ENCODE results near the gene MCTS1. TPM values are rescaled to one million over a fixed set of nuclear protein-coding genes. Genes with fewer than 3 reads are reported as not detected.
"Not testable (repeated sequence)": the region's sequence is repeated elsewhere in the genome, so short reads cannot be mapped to it uniquely, and the experiment has no call there.

MCTS1 gene, protein sequence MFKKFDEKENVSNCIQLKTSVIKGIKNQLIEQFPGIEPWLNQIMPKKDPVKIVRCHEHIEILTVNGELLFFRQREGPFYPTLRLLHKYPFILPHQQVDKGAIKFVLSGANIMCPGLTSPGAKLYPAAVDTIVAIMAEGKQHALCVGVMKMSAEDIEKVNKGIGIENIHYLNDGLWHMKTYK
- total RNA-seq (2014; rRNA removed; shearing (Covaris generic)), result 182 and 194 TPM in 2 replicates

DNA sequence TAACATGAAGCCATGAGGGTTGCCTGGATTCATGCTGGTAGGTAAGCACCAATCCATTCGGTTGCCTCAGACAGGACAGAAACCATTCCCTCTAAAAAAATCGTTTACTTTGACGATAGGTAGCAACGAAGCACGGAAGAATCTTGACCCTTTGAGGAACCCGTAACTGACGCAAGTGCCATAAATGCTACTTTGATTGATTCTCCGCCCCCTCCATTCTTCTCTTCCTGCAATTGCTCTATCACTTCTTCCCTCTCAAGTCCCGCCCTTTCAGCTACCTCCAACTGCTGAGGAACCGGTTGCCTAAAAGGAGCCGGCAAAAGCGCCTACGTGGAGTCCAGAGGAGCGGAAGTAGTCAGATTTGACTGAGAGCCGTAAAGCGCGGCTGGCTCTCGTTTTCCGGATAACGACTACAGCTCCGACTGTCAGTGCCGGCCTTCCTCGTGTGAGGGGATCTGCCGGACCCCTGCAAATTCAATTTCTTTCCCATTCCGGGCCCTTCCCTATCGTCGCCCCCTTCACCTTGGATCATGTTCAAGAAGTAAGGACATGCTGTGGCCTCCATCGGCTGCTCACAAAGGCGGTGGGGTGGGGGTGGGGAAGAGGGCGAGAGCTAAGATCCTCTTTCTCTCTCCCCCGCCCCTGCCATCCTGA lies at the start of gene MCTS1:
Gene MCTS1, plus strand, starts transcription at position 395 of the 654 bp plus-strand sequence. Its CDS starts 136 bp downstream, at position 531.
- DNase-seq (ENCODE audit: low spot score), result peak; percentile 96

DNA sequence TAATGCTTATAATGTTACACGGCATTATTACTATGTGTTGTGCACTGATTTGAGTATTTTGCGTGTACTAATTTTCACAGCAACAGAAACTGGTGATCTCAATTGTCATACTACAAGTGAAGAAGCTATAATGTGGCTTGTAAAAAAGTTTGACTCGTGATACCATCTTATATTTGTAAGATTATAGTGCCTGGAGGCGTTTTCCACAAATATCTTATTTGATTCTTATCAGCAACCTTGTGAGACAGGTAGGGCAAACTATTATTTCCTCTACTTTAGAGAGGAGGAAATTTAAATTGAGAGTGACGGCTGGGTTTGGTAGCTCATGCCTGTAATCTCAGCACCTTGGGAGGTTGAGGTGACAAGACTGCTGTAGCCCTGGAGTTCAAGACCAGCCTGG lies 47.6 kb upstream of the MCTS1 start:
- no peak for DNase-seq (ENCODE audit: low spot score)

DNA sequence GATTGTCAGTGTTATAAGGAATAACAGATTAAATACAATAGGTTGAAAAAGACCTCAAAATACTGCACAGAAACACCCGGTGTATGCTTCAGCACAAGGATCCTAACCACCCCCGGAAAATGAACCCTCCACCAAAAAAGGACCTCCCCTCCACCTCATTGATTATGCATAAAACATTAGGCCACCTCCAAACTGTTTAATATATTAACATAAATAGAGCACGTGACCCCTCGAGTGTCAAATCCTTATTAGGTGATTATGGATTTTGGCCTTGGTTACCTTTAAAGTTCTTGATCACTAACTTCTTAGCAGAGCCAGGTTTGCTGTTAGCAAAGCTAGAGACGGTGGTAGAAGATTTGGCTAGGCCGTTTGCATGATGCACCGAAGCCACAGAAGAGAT lies 44.1 kb upstream of the MCTS1 start:
- DNase-seq (ENCODE audit: low spot score), result no peak

DNA sequence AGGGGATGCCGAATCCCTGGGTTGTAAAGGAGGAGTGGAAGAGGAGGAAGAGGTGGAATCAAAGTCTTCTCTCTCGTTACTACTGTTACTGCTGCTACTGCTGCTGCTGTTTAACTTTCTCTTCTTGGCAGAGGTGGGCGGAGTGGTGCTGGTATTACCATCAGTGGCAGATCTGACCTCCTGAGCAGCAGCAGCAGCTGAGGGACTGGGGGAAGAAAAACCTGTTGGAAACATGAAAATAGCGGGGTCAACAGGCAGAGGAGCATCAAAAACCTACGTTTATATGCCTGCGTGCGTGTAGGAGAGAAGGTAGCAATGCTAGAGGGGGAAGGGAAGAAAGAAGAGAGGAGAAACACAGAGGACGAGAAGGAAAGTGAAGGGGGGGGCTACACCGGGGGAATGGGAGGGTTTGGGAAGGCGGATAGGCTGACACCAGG lies 43.5 kb upstream of the MCTS1 start:
- DNase-seq (ENCODE audit: low spot score), result peak; percentile 37

DNA sequence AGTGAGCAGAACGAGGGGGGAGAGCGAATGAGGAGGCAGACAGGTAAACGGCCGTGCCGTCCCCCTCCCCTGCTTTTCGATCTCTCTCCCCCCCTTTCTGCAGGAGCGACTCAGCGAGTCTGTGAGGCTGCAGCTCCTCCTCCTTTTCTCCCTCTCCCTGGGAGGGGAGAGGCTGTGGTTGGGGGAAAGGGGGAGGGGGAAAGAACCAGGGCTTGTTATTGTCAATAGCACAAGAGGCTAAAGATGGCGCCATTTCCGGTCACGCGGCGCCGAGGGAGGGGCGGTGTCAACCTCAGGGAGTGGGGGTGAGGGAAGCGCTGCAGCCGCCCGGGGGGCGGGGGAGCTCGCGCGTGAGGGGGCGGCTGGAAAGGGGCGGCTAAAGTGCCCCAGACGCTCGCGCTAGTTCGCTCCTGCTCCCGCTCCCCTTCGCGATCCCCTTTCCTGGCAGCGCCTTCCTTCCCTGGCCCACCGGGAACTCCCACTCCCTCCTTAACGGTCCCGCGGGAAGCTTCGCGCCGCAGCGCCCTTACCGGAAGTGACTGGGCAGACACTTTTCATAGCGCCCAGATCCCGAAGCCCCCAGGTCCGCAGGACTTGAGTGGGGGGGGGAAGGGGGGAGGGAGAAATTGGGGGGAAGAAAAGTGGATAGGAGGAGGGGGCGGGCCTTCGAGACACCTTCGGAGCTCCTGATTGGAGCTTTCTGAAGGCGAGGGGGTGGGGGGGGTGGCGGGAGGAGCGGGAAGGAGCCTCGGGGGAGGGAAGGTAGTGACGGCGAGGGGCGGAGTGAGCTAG lies 42.9 kb upstream of the MCTS1 start, which contains the start of gene CUL4B:
Gene CUL4B, minus strand, starts transcription at position 121 of the 792 bp plus-strand sequence. CDS start 324 bp downstream, outside the sequence.
- peak; percentile 93 for DNase-seq (ENCODE audit: low spot score)

DNA sequence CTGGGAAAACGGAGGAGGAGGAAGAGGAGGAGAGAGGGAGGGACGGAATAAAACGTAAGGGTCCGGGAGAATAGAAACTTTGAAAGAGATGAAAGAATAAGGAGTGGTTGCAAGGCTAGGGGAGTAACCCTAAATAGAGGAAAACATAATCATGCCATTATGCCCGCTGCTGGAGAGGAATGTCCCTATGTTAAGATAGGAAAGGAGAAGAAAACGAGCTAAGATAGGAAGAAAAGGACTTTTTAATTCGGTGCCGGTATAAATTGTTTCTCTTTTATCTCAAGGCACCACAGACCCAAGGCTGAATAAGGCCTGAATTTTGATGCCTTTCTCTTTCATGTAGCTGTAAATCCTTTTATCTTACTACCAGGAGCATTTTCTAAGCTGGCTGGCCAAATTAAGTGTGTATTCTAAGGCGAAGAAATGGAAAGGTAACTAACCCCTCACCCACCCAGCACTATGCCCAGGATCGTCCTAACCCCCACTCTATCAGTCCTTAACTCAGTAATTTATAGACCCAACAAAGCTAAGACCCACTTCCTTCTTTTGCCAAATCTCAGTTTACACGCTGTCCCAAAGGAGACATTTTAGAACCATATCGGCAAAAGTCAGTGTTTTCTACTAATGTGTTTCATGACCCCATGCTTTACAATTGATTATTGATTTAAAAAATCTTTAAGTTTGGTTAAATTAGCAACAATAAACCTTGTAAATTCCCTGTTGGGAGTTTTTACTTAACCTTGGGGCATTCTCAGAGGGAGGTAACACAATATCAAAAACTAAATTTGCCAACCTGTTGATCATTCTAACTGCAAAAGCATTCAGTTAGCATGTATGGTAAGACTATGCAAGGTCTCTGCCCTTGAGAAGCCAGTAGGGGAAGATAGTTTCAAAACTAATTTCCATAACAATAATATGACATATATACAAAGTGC lies 42.0 kb upstream of the MCTS1 start:
- DNase-seq (ENCODE audit: low spot score), result no peak

DNA sequence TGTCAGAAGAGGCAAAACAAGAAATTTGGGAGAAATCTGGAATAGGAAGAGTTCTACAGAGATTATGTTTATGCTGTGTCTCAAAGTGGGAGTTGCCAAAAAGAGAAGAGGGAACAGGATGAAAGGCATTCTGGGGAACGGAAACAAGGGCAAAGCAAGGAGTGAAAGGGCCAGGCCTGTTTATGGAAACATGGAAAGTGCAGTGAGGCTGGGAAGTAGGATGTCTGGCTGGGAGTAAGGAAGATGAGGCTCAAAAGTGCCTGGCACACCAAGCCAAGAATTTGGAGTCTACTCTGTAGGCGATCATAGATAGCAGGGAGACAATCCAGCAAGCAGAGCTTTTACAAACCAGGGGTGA lies 41.4 kb upstream of the MCTS1 start:
- no peak for DNase-seq (ENCODE audit: low spot score)

DNA sequence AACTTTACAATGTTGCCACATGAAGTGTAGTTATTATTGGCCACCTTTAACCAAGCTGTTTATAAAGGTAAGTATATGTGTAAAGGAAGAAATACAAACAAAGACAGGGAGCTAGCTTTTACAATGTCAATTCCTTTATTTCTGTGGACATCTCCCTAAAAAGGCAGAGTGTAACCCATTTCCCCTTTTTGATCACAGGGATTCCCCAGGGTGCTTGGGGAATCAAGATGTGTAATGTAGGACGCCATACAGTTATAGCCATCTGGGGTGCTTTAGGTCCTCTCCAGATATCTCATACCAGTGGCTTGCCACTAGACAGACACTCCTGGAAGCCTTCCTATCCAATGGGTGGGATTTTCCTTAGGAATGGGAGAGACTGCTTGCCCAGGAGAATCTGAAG lies 39.0 kb upstream of the MCTS1 start:
- no peak for DNase-seq (ENCODE audit: low spot score)

DNA sequence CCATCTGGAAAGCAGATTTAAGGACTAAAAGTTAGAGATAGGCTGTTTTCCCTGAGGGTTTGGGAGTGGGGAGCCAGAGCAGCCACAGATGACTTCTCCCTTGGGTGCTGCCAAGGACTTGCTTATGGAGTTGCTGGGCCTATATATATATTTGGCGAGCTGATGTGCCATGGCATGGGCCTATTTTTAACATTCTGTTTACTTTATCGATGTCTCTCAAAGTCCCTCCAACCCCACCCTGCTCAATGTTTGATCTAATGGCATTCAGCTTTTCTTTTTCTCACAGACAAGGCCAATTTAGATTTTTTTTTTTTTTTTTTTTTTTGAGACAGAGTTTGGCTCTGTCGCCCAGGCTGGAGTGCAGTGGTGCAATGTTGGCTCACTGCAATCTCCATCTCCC lies 37.1 kb upstream of the MCTS1 start:
- DNase-seq (ENCODE audit: low spot score), result no peak

DNA sequence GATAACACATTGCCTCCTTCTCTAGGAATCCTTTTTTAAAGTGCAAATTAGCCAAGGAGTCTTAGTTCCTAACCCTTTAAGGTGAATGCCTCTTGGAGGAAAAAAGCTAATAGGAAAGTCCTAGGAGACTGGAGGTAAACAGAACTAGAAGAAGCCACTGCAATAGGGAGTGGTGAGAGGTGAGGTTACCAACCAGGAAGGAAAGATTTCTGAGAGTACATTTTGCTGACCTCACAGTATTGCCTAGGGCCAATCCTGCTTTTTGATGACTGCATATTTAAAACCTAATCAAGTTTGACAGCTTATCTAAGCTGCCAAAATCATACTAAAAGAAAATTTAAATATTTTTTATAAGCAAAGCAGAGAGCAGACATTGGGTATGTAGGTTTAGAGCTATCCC lies 35.9 kb upstream of the MCTS1 start:
- no peak for DNase-seq (ENCODE audit: low spot score)

DNA sequence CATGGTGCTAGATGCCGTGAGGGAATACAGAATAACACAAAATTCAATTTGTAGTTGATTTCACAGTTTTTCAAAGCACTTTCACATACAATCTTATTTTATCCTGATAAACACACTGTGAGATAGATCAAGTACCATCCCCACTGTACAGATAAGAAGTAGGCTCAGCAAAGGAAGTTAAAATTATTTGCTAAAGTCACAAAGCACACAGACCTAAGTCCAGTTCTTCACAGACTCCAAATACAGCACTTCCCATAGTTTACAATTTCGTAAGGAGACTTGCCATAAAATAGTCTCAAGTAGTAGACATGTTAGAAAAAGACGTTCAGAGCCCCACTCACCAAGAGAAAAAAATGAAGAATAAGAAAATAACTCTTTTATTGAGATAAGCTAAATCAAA lies 35.3 kb upstream of the MCTS1 start:
- no peak for DNase-seq (ENCODE audit: low spot score)

DNA sequence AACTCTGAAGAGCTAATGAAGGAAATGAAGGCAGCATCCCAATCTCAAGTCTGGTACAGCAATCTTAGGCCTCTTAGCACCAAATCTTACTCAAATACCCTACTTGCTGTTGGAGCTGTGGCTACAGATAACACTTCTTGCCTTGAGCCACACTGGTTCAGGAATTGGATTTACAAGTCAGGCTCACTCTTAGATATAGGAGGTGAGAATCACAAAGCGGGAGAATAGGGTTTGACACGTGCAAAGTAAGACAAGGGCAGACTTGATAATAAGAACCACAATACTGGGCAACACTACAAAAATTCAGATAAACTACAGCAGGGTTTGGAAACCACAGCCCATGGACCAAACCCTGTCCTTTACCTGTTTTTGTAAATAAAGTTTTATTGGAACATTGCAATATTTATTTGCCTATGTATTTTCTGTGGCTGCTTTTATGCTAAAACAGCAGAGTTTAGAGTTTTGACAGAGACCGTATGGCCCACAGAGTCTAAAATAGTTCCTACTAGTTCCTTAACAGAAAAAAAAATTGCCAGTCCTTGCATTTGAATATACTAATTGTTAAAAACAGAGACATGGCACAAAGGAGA lies 33.8 kb upstream of the MCTS1 start:
- no peak for DNase-seq (ENCODE audit: low spot score)

DNA sequence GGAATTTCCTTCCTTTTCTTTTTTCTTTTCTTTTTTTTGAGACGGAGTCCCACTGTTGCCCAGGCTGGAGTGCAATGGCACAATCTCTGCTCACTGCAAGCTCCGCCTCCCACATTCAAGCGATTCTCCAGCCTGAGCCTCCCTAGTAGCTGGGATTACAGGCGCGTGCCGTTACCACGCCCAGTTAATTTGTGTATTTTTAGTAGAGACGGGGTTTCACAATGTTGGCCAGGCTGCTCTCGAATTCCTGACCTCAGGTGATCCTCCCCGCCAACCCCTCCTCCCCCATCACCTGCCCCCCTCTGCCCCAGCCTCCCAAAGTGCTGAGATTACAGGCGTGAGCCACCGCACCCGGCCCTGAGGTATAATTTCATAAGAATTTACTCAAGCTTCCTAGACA lies 30.1 kb upstream of the MCTS1 start:
- DNase-seq (ENCODE audit: low spot score), result not testable (repeated sequence)

DNA sequence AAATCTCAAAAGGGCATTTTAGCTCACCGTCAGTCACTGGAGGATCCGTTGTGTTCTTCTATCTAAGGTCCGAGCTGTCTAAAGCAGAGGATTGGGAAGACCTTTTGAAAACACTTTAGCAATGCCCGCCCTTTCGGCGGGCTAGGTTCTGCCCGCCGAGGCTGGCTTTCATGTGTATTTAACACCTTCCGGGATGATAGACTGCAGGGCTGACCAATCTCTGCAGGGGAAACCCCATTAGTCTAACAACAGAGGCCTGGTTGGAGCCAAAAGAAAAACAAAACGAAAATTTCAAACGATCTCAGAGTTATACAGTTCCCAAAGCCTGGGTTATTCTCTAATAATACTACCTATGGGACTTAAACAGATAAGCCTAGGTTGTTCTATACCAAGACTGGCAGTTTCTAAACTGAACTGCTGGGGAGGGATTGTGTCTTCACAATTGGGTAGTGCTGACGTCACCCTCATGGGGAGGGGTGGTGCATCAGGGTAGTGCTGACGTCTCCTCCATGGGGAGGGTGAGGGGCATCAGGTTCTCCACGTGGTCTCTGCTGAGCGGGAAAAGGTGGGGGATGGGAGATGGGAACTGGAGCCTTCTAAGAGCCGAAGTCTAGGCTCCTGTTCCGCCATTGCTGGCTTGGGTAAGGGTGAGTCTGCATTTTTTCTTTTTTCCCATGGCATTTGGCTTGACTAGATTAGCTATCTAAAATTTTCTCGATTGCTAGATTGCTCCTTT lies 28.4 kb upstream of the MCTS1 start:
- no peak for DNase-seq (ENCODE audit: low spot score)

DNA sequence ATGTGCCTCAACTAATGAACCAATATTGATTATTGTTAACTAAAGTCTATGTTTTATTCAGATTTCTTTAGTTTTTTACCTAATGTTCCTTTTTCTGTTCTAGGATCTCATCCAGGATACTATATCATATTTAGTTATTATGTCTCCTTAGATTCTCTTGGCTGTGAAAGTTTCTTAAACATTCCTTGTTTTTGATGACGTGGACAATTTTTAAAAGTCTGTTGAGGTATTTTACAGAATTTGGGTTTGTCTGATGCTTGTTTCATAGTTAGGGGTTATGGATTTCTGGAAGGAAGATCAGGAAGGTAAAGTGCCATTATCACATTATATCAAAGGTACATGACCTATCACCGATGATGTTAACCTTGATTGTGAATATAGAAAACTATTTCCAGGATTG lies 18.2 kb upstream of the MCTS1 start:
- no peak for DNase-seq (ENCODE audit: low spot score)

DNA sequence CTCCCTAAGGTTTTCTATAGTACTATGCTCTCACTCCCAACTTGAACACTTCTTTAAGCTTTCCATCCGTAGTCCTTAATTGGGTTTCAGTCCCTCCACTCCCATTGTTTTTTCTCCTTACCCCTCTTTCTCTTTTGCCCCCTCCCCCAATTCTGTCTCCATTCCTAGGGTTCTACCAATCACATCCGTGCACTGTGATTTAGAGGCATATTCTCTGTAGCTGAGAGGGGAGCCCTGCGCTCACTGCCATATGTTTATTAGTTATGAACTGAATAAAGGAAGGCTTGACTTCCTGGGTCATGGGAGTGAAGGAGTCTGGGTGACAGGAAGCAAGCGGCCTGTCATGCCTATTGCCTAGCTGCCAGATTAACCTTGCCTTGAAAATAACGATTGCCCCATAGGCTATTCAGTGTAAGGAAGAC lies 471 bp downstream of the MCTS1 start:
- DNase-seq (ENCODE audit: low spot score), result peak; percentile 26

DNA sequence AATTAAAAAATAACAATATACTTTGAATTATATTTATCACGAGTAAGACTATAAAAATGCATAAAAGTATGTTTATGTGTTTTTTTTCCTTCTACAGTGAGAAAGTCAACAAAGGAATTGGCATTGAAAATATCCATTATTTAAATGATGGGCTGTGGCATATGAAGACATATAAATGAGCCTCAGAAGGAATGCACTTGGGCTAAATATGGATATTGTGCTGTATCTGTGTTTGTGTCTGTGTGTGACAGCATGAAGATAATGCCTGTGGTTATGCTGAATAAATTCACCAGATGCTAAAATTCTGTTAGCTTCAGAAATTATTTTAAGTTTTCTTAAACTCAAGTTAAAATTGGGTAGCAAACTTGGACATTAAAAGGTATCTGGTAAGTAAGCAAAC lies 8.2 kb downstream of the MCTS1 start:
- DNase-seq (ENCODE audit: low spot score), result no peak

DNA sequence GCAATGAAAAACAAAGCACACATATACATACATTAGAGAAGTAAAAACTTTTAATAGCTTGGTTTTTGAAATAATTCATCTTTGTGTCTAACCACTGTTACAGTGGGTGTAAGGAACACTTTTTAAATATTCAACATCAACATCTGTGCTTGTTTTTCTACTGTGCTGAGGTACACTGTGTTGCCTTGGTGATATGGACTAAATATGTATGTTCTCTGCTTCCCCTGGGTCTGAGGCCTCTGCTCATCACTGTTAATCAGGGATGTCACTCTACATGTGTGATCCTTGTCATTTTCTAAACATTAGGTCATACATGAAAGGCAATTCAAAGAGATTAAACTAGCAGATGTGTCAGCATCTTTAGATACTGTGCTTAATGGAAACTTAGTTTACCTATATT lies 10.9 kb downstream of the MCTS1 start:
- no peak for DNase-seq (ENCODE audit: low spot score)

DNA sequence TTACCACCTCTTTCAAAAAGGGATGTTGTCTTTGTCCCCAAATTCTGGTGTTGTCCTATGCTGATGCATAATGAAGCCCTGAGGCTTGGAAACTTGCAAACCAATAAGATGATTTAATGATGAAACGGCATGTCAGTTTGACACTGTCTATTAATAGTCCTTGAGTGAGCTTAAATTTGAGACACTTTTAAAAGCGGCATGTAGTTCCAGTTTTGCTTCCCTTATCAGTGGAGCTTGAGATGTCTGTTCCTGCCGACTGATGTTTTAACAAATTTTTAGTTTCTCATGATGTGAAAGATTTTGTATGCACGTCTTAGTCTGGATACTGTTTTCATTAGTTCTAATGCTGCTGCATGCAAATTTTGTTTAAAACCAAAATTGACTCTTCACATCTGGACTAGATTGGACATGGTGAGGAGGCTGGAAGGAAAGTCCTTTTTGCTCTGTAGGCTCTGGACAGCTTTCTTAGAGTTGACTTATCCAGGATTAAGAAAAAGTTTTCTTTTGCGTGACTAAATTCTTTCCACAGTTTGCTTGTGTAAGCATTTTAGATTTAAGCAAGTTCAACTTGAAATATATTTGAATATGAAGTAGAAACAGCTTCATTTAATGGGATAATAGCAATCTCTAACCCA lies 14.2 kb downstream of the MCTS1 start:
- no peak for DNase-seq (ENCODE audit: low spot score)

DNA sequence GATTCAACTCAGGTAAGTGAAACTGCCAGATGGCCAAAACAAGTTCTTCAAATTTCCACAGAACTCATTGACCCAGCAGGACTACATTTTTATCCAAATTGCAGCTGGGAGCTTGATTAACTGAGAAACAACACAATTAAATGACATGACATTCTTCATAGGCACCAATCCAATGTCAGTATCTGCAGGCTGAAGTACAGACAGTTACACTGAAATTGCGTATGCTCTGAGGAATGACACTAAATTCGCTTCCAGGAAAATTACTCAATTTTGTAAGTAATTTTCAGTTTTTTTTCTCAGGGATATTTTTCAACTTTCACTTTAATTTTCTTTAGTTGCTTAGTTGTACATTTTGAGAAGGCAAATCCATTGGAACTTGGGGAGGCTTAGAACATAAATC lies 21.5 kb downstream of the MCTS1 start:
- DNase-seq (ENCODE audit: low spot score), result no peak

Data from H4 (cell line).